Endothelial cell of umbilical vein (primary cell): ENCODE results near the gene ALDH3A2. TPM values are rescaled to one million over a fixed set of nuclear protein-coding genes. Genes with fewer than 3 reads are reported as not detected.
A peak's percentile ranks its signal among the peaks of the same experiment; 100 is the strongest.

Source experiments
- BruUV-seq: library from RNA; stranded (reverse); fragments of 400-500 nt; replicated peaks from 2 replicates; lab custom pipeline; 2021; lab: Mats Ljungman, UMichigan
- CTCF ChIA-PET: fragments of 300-600, 350-600 bp; sonication (Branson Sonifier 250); formaldehyde crosslinking; loops from one replicate; lab custom pipeline; 2021; ENCODE audit warnings: antibody characterized with exemption, inconsistent platforms; lab: Charles Lee
- POLR2A ChIA-PET: fragments of 300-600, 350-600 bp; sonication (Branson Sonifier 250); formaldehyde crosslinking; loops from one replicate; lab custom pipeline; 2021; ENCODE audit warnings: antibody characterized with exemption, inconsistent platforms; lab: Charles Lee
- DNase-seq: peaks from one replicate; pipeline ENCODE4 v3.0.0-alpha.2; 2011; ENCODE audit warnings: low read depth, low spot score
- FAIRE-seq: peaks from 2 replicates; lab custom pipeline; 2011; peaks lifted over from hg19 to GRCh38; lab: Jason Lieb, UNC
- H2AFZ ChIP-seq: 2 replicates; pipeline ENCODE4 v1.6.0; 2012; ENCODE audit warnings: low read depth, low read length, control low read depth, inconsistent platforms
- H3K27ac ChIP-seq: 2 replicates; pipeline ENCODE4 v1.5.1; 2011; ENCODE audit warnings: low read depth, mild to moderate bottlenecking, control low read depth, low read length, moderate library complexity; ENCODE audit not compliant: insufficient read depth
- H3K27me3 ChIP-seq, 2 experiments: 2 replicates each; pipeline versions ENCODE4 v1.6.0 to v1.6.1; 2011; ENCODE audit warnings: low read length in 2 of 2, mixed read lengths in 1 of 2; ENCODE audit not compliant: control insufficient read depth in 2 of 2, insufficient read depth in 2 of 2
- H3K36me3 ChIP-seq, 2 experiments: 2 replicates in 1 of 2; 3 replicates in 1 of 2; pipeline ENCODE4 v1.5.1; 2011; ENCODE audit warnings: low read length in 2 of 2, mild to moderate bottlenecking in 1 of 2, moderate library complexity in 1 of 2; ENCODE audit not compliant: control insufficient read depth in 2 of 2, insufficient read depth in 2 of 2; ENCODE audit errors: extremely low read depth in 1 of 2
- H3K4me1 ChIP-seq: 3 replicates; pipeline ENCODE4 v1.5.1; 2011; ENCODE audit warnings: mild to moderate bottlenecking, low read length; ENCODE audit not compliant: control insufficient read depth, insufficient read depth; ENCODE audit errors: extremely low read depth
- H3K4me2 ChIP-seq: 2 replicates; pipeline ENCODE4 v1.6.1; 2011; ENCODE audit warnings: low read length, control low read depth, mixed read lengths; ENCODE audit not compliant: insufficient read depth
- H3K4me3 ChIP-seq, 3 experiments: fragments of 200-600 bp in 1 of 3; sonication (generic), shearing (Covaris generic) in 1 of 3; replicated peaks in 1 of 3; 2 replicates each; pipeline ENCODE4 v1.5.1; 2011 to 2016; ENCODE audit warnings: control low read depth in 3 of 3, low read length in 3 of 3, mild to moderate bottlenecking in 2 of 3, inconsistent platforms in 1 of 3, low read depth in 1 of 3, moderate library complexity in 1 of 3; ENCODE audit not compliant: insufficient read depth in 1 of 3
- H3K79me2 ChIP-seq: 2 replicates; pipeline ENCODE4 v1.6.0; 2012; ENCODE audit warnings: low read length, inconsistent platforms; ENCODE audit not compliant: control insufficient read depth, insufficient read depth
- H3K9ac ChIP-seq: replicated peaks from 2 replicates; pipeline ENCODE3; 2011; ENCODE audit warnings: low read length, control low read depth; ENCODE audit not compliant: insufficient read depth; ENCODE audit errors: extremely low read depth
- H3K9me1 ChIP-seq: replicated peaks from 3 replicates; pipeline ENCODE4 v1.6.0; 2011; ENCODE audit warnings: mild to moderate bottlenecking, low read length; ENCODE audit not compliant: control insufficient read depth, insufficient read depth; ENCODE audit errors: extremely low read depth
- H3K9me3 ChIP-seq: replicated peaks from 2 replicates; pipeline ENCODE4 v1.5.1; 2012; ENCODE audit warnings: low read length, inconsistent platforms; ENCODE audit not compliant: control insufficient read depth, insufficient read depth
- H4K20me1 ChIP-seq: replicated peaks from 2 replicates; pipeline ENCODE3; 2011; ENCODE audit warnings: mild to moderate bottlenecking, low read length; ENCODE audit not compliant: control insufficient read depth, insufficient read depth; ENCODE audit errors: extremely low read depth
- EZH2 ChIP-seq: IDR thresholded peaks from 2 replicates; pipeline ENCODE4 v1.6.1; 2012; ENCODE audit warnings: borderline replicate concordance, low read depth, mild to moderate bottlenecking, moderate library complexity, low read length, inconsistent platforms; ENCODE audit not compliant: severe bottlenecking
- FOS ChIP-seq: IDR thresholded peaks from 2 replicates; pipeline ENCODE4 v1.6.1; 2011; ENCODE audit warnings: mild to moderate bottlenecking, low read length, moderate library complexity, borderline replicate concordance; ENCODE audit not compliant: insufficient read depth
- GATA2 ChIP-seq: IDR thresholded peaks from 2 replicates; pipeline ENCODE4 v1.7.0; 2011; ENCODE audit warnings: low read depth, mild to moderate bottlenecking, moderate library complexity, mixed read lengths, low read length; ENCODE audit not compliant: insufficient read length, insufficient read depth
- JUN ChIP-seq: IDR thresholded peaks from 2 replicates; pipeline ENCODE4 v1.6.1; 2011; ENCODE audit warnings: borderline replicate concordance, low read depth; ENCODE audit not compliant: insufficient read length, insufficient read depth
- MYC ChIP-seq: IDR thresholded peaks from one replicate; pipeline ENCODE4 v1.6.1; 2011; ENCODE audit warnings: mild to moderate bottlenecking, low read depth, low read length
- POLR2AphosphoS5 ChIP-seq: IDR thresholded peaks from 2 replicates; pipeline ENCODE4 v1.6.1; 2012; ENCODE audit warnings: low read depth, mild to moderate bottlenecking, control low read depth, low read length, moderate library complexity; ENCODE audit not compliant: insufficient read depth
- dilution Hi-C: fragments of 300-500 bp; cut with MboI; formaldehyde crosslinking; loops from one replicate; pipeline ENCODE4 v1.15.0; 2019; ENCODE audit warnings: low sequenced_read_pairs; ENCODE audit not compliant: extremely low pct_ligation_motif_present
- intact Hi-C: fragments of 100-400 bp; cut with micrococcal nuclease; formaldehyde crosslinking; loops from one replicate; pipeline ENCODE4 v1.10.0; 2022
- polyA plus RNA-seq, 4 experiments: library from polyadenylated mRNA; depleted of rRNA in 3 of 4; stranded (reverse) in 3 of 4; unstranded in 1 of 4; fragments of >200 nt; gene quantifications; 2 replicates each; pipeline versions ENCODE4 v1.2.1 to v1.2.3, GENCODE V29; 2011 to 2012; ENCODE audit warnings: missing spikeins in 1 of 4
- total RNA-seq: library from RNA; stranded (reverse); gene quantifications from 2 replicates; pipeline ENCODE4 v1.2.3, GENCODE V29; 2021

Gene ALDH3A2
- total and polyA plus RNA-seq, 2 donors (not counting 3 experiments of a cell fraction or from before 2014, with no cell fraction given): 16.7 to 36.5 TPM

DNA sequence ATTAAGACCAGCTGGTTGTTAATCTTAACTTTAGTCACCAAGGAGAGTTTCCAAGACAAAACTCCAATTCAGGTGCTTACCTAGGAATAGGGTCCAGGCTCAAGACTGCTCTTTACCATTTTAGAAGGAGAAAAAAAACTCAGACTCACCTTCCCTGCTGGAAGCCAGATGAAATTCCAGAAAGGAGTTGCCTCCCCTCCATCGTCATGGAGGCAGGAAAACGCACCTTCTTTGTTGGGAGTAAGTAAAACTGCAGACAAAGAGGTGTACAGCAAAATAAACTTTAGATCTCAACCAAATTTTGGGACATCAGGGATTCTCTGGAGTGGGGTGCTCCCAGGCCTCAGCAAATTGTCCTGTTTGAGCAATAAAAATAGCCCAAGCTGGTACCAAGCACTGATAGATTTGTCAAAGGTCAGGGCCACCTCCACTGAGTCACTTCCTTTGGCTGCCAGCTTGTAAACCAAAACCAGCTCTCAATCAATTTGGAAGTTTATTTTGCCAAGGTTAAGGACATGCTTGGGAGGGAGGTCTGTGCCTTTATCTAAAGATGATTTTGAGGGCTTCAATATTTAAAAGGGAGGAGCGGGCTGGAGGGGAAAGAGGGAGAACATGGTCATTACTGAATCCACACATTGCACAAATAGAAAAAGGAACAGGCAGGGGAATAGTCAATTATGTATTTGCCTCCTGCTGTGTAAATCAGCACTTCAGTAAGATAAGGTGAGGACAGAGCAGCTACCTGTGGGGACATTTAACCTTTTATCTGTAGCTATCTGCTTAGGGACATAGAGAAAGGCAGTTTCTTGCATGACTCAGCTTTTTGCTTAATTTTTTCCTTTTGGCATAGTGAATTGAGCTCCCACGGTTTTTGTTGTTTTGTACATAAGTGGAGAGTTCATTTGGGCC is 1.5 kb upstream of the ALDH3A2 start:
- H3K27ac ChIP-seq: peak overlapping the region; percentile 59
- H4K20me1 ChIP-seq: no peaks in the 10 kb centered on the region
- peaks cover 6 to 7% of the 10 kb centered on the region in 2 experiments for H3K27me3 ChIP-seq
- BruUV-seq: no TSS peak
- no peaks in the 10 kb centered on the region for H3K9me1 ChIP-seq
- peak overlapping the region; percentile 93 for H3K4me2 ChIP-seq
- dilution Hi-C loops (no loop called here), intact Hi-C loops (loop anchor here (10.0 kb wide), 1 partner anchor 48 kb away; no protein-coding TSS in a partner anchor)
- no peaks in the 10 kb centered on the region for H3K36me3 ChIP-seq
- ChIA-PET CTCF (interaction anchor here (0.9 to 4.6 kb wide), 15 partner anchors 8 to 119 kb away, joined by 3 to 51 read pairs (median 5); no protein-coding TSS in a partner anchor), POLR2A (no interaction called here)
- H3K79me2 ChIP-seq: peaks cover 16% of the 10 kb centered on the region
- H3K4me1 ChIP-seq: peaks cover 26% of the 10 kb centered on the region
- no peak for TF ChIP-seq POLR2AphosphoS5
- no peak for TF ChIP-seq MYC
- TF ChIP-seq EZH2: no peak
- no peak for TF ChIP-seq GATA2
- peak; percentile 28 for TF ChIP-seq JUN
- peak; percentile 60 for TF ChIP-seq FOS
- FAIRE-seq (peak; percentile 92), DNase-seq (peak; percentile 53)
- H3K9me3 ChIP-seq: no peaks in the 10 kb centered on the region
- H3K9ac ChIP-seq: peak overlapping the region; percentile 68
- no peak overlapping the region for H3K4me3 ChIP-seq
- H2AFZ ChIP-seq: peak overlapping the region; percentile 82
